GM21576 (cell line): ENCODE measurements around the gene CEBPE.

ENCODE experiments used
- ATAC-seq: cut with Tn5 transposase; IDR thresholded peaks from one replicate; pipeline ENCODE4 v1.9.1; 2021; ENCODE audit warnings: mild to moderate bottlenecking, moderate library complexity; ENCODE audit not compliant: unreplicated experiment

CEBPE gene

GRCh38 chr14:23145794-23146350, 26.8 kb upstream of the CEBPE start:
- no peak for ATAC-seq

GRCh38 chr14:23143911-23144310, 24.9 kb upstream of the CEBPE start:
- ATAC-seq = no peak

GRCh38 chr14:23142826-23143225, 23.8 kb upstream of the CEBPE start:
- ATAC-seq = no peak

GRCh38 chr14:23141706-23142444, 22.8 kb upstream of the CEBPE start:
- ATAC-seq = no peak

- no peak for ATAC-seq
Observed at GRCh38 chr14:23140371-23140770, 21.3 kb upstream of the CEBPE start.

GRCh38 chr14:23139874-23140273, 20.8 kb upstream of the CEBPE start:
- no peak for ATAC-seq

- no peak for ATAC-seq
Observed at GRCh38 chr14:23137813-23138535, 18.9 kb upstream of the CEBPE start.

GRCh38 chr14:23137192-23137812, 18.2 kb upstream of the CEBPE start:
- ATAC-seq = no peak

- ATAC-seq = no peak
Observed at GRCh38 chr14:23136566-23137133, 17.6 kb upstream of the CEBPE start.

GRCh38 chr14:23132970-23133369, 13.9 kb upstream of the CEBPE start:
- ATAC-seq = no peak

GRCh38 chr14:23131482-23131881, 12.4 kb upstream of the CEBPE start:
- no peak for ATAC-seq

- no peak for ATAC-seq
Observed at GRCh38 chr14:23130871-23131270, 11.8 kb upstream of the CEBPE start.

- ATAC-seq = no peak
Observed at GRCh38 chr14:23129759-23130316, 10.8 kb upstream of the CEBPE start.

GRCh38 chr14:23128969-23129758, 10.1 kb upstream of the CEBPE start:
- ATAC-seq = no peak

GRCh38 chr14:23127861-23128260, 8.8 kb upstream of the CEBPE start:
- ATAC-seq = no peak

- ATAC-seq = no peak
Observed at GRCh38 chr14:23126548-23127278, 7.7 kb upstream of the CEBPE start.

- no peak for ATAC-seq
Observed at GRCh38 chr14:23125933-23126524, 7.0 kb upstream of the CEBPE start.

GRCh38 chr14:23125011-23125410, 6.0 kb upstream of the CEBPE start:
- ATAC-seq = no peak

GRCh38 chr14:23124337-23124954, 5.4 kb upstream of the CEBPE start:
- no peak for ATAC-seq
